Heart left ventricle (tissue), 13 donors: ENCODE results near the gene CACNA1D.

Experiments used
- POLR2A ChIP-seq, 2 donors: fragments of 450-650 bp; IDR thresholded peaks; one replicate each; pipeline ENCODE4 v1.6.1; 2017; ENCODE audit warnings: antibody characterized with exemption in 2 of 2, mild to moderate bottlenecking in 2 of 2, moderate library complexity in 2 of 2
- TF ChIP-seq, protein P1 (sequence below), 12 donors: fragments of 200-600 bp; sonication (generic) in 4 of 12; IDR thresholded peaks; one replicate each; pipeline versions ENCODE4 v1.5.0 to v1.8.0; 2018 to 2022; ENCODE audit warnings: antibody characterized with exemption in 12 of 12, mild to moderate bottlenecking in 5 of 12
- donor health status: ischemic (EF 13 %, LVEDD 7.1; RV severe dilation, severe dysfunction).
- donor health status: DM: no; HTN: yes; CAD: no.
- donor health status: DM: no; HTN: no; CAD: no.
- donor health status: ischemic (EF 25% LVEDD 6.9; RV normal size, moderate dysfunction).
- donor health status: ischemic (EF 25% LVEDD 5.7; RV mildly dilated, moderate dysfunction).
- donor health status: ischemic (EF 35%, LVEDD 5.7; RV mildly dilated, moderate dysfunction).
- donor health status: nonischemic (EF 11% LVEDD 7.7; RV severe dilation, severe dysfunction).
- donor health status: DM: yes; HTN: yes; CAD: no.
- donor health status: PGD.
- donor health status: ischemic (EF 29% LVEDD 5.4; RV normal size, mild dysfunction).
- donor health status: nonischemic (EF 23%, LVEDD 6.1; RV moderate dilation, normal function).

DNA sequence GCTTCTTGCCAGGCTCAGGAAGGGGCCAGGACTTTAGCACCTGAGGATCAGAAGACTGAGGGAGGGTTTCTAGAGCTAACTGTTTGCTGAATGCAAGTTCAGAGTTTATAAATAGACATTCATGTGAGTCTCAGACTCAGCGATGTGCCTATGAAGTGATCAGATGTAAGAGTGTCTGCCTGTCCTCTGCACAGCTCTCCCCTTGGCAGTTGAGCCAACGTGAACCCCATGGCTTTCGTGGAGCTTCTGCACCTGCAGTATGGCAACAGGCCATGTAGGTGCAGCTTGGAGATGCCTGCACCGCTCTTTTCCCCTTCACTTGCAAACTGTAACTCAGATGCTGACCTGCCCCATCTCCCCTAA, 209.9 kb downstream of the CACNA1D start:
- TF ChIP-seq POLR2A (IDR thresholded peaks at IDR 0.05), result no peak
- TF ChIP-seq, protein P1, sequence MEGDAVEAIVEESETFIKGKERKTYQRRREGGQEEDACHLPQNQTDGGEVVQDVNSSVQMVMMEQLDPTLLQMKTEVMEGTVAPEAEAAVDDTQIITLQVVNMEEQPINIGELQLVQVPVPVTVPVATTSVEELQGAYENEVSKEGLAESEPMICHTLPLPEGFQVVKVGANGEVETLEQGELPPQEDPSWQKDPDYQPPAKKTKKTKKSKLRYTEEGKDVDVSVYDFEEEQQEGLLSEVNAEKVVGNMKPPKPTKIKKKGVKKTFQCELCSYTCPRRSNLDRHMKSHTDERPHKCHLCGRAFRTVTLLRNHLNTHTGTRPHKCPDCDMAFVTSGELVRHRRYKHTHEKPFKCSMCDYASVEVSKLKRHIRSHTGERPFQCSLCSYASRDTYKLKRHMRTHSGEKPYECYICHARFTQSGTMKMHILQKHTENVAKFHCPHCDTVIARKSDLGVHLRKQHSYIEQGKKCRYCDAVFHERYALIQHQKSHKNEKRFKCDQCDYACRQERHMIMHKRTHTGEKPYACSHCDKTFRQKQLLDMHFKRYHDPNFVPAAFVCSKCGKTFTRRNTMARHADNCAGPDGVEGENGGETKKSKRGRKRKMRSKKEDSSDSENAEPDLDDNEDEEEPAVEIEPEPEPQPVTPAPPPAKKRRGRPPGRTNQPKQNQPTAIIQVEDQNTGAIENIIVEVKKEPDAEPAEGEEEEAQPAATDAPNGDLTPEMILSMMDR (IDR thresholded peaks at IDR 0.05), result no peak
